GM18873 (cell line): Measurements from ENCODE around the gene FAM193B.
"Not testable (repeated sequence)": the region's sequence is repeated elsewhere in the genome, so short reads cannot be mapped to it uniquely, and the experiment has no call there.

ENCODE experiments used
- ATAC-seq: cut with Tn5 transposase; IDR thresholded peaks from one replicate; pipeline ENCODE4 v1.9.1; 2021; ENCODE audit warnings: mild to moderate bottlenecking, moderate library complexity, moderate number of reproducible peaks; ENCODE audit not compliant: unreplicated experiment, low FRiP score

The FAM193B gene

GRCh38 chr5:177490992-177491391, 63.4 kb downstream of the FAM193B start:
- no peak for ATAC-seq

GRCh38 chr5:177490311-177490991, 63.9 kb downstream of the FAM193B start:
- no peak for ATAC-seq

DNA sequence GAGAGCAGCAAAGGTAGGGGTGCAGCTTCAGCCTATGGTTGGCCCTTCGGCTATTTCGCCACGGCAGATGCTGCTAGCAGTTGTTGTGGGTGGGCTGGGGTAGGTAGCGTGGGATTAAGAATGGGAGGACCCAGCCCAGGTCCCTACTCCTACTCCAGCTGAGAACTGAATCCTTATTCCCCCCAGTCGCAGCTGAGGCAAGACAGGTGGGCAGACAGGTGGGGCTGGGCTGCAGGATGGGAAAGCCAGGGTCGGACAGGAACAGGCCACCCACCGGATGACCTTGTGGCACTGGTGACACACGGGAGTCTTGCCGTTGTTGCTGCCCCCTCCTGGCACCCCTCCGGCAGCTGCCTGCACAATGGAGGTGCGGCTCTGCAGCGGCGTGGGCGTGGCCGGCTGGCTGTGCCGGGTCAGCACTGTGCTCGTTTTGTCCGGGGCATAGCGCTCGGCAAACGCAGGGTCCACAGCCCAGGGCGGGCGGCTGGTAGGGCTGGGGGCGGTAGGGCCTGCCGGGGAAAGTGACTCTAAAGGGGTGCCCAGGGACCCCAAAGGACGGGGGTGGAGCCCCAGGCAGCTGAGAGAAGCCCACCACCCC, 65.1 kb downstream of the FAM193B start:
- no peak for ATAC-seq

DNA sequence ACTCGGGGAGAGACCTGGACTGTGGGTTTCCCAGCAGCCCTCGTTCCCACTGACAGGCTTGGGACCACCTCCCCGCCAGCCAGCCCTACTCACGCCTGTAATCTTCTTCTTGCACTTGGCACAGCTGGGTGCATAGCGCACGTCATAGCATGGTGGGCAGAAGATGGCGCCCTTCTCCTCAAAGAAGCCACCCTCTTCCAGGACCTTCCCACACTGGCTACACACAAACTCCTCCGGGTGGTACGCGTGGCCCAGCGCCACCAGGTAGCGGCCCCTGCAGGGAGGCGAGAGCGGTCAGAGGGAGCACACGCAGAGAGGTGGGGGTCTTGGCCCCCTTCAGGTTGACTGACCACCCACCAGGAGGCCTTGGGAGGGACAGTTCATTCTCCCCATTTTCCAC, 66.4 kb downstream of the FAM193B start:
- ATAC-seq = no peak

GRCh38 chr5:177487144-177487543, 67.2 kb downstream of the FAM193B start:
- no peak for ATAC-seq

DNA sequence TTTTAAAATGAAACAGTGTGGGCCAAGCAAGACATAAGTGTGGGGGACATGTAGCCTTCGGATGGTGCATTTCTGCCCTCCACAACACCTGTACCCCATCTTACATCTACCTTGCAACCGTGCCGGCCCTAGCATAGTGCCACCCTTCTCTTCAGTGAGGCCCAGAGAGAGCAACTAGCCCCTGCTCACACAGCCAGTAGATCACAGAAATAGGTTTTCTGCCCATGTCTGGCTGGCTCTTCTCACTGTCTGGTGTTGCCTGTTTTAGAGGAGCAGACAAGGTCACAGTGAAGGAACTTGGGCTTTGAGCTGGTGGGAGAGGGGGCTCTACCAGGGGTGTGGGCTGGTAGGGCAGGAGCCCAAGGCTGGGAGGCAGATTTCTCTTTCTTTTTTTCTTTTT, 68.1 kb downstream of the FAM193B start:
- ATAC-seq = no peak

- ATAC-seq = not testable (repeated sequence)
These were observed 68.6 kb downstream of the FAM193B start for GRCh38 chr5:177485753-177486152.

DNA sequence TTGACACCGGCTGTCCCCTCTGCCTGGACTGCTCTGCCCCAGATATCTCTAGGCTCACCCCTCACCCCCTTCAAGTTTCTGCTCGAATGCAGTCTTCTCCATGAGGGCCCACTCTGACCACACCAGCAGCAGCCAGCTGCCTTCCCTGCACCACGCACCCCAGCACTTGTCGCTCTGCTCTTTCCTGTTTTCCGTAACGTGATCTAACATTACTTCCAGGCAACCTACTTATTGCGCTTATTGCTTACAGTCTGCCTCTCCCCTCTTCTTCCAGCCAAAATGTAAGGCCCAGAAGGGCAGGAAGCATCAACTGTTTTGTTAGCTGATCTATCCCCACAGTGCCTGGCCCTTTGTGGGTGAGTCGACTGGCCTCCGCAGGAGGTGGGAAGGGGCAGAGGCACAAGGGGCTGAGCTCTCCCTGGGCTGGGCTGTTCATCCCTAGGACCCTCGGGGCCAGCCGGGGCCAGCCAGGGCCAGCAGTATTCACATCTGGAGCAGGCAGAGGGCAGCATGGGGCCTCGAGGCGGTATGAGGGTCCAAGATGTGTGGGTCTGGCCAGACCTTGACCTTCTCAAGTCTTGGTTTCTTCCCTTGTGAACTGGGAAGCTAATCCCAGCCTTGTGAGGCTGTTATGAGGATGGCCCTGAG, 69.3 kb downstream of the FAM193B start:
- no peak for ATAC-seq

GRCh38 chr5:177483994-177484901, 70.1 kb downstream of the FAM193B start:
- no peak for ATAC-seq

GRCh38 chr5:177483042-177483441, 71.3 kb downstream of the FAM193B start:
- ATAC-seq = no peak

GRCh38 chr5:177482359-177482795, 72.0 kb downstream of the FAM193B start:
- no peak for ATAC-seq

GRCh38 chr5:177479774-177480173, 74.6 kb downstream of the FAM193B start:
- no peak for ATAC-seq

DNA sequence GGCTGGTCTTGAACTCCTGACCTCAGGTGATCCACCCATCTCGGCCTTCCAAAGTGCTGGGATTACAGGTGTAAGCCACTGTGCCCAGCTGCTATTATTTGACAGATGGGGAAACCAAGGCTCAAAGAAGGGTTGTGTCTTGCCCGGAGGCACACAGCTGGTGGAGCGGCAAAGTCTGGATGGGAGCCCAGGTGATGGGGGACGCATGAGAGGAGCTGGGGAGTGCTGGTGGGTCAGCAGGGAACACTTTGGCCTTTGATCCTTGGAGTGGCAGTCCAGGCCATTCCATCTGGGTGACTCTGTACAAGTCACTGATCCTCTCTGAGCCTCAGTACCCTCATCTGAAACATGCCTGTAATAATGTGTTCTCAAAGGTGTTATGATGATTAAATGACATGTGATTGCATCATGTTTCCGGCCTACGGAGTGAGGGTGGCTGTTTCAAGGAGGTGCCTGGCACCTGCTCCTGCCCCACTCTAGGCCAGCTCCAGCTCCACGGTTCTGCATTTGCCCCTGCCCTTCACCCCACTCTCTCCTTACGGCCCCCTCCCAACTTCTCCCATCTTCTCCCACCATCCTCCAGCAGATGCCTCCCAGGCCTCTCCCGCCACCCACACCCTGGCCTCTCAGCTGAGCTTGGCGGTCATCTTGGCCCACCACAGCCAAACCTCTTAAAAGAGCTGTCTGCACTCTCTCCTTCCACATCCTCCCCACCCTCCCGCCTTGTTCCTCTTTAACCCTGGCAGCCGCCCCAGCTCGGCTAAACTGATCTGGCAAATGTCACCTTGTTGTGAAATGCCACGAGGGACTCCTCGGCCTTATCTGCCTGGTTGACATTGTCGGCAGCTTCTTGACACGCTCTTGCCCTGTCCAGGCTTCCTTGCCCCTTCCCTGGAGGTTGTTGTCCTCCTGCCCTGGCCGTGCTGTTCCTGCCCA, 75.4 kb downstream of the FAM193B start:
- ATAC-seq = no peak

DNA sequence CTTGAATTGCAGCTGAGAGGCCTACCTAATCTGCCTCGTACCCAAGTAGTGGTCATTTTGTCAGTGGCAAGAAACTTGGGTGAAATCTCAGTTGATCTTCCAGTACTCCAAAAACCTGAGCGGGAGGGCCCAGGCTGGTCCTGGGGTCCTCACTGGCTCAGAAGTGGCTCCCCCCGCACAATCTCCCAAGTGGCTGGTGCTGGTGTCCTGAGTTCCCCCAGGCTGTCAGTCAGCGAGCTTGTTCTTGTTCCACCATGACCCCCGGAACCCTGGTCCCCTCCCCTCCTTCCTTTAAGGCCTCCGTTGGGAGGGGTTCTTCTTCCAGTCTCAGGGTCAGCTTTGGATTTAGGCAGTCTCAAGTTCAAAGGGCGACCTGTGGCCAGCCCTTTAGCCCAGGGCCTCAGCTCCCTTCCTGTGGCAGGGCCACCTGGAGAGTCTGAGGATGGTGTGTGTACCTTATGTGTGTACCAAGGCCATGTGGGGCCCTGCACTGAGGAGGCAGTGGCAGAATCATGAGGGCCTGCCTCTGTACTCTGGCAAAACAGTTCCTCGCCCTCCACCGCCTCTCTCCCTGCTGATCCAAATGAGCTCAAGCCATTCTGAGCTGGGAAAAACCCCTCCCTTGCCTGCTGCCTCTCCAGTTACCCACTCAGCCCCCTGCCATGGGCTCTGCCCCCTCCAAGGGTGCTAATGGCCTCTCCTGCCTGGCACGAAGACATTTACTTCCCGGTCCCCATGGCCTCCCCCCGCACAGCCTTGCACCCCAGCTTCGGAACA, 76.5 kb downstream of the FAM193B start:
- no peak for ATAC-seq

DNA sequence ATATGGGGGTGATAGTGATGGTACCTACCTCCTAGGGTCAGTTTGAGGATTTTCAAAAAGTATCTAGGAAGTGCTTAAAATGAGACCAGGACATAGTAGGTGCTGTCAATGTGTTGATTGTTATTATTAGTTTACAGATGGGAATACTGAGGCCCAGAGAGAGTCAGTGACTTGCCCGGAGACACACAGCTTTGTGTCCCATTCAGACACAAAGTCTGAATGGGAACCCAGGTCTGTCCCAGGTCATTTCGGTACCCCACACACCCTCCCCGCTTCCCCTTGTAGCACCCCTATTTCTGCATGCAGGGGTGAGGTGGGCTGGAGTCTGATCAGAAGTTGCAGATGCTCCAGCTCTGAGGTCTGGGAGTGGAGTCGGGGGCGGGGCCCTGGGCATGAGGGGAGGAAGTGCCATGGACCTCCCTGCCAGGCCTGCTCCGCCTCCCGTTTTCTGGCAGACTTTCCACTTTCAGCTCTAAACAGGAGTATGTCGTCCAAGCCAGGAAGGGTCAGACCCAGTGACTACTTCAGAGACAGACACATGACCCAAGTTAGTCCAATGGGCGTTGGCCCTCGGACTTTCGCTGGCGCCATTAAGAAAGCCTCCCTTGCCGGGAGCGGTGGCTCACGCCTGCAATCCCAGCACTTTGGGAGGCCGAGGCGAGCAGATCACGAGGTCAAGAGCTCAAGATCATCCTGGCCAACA, 77.7 kb downstream of the FAM193B start:
- no peak for ATAC-seq

DNA sequence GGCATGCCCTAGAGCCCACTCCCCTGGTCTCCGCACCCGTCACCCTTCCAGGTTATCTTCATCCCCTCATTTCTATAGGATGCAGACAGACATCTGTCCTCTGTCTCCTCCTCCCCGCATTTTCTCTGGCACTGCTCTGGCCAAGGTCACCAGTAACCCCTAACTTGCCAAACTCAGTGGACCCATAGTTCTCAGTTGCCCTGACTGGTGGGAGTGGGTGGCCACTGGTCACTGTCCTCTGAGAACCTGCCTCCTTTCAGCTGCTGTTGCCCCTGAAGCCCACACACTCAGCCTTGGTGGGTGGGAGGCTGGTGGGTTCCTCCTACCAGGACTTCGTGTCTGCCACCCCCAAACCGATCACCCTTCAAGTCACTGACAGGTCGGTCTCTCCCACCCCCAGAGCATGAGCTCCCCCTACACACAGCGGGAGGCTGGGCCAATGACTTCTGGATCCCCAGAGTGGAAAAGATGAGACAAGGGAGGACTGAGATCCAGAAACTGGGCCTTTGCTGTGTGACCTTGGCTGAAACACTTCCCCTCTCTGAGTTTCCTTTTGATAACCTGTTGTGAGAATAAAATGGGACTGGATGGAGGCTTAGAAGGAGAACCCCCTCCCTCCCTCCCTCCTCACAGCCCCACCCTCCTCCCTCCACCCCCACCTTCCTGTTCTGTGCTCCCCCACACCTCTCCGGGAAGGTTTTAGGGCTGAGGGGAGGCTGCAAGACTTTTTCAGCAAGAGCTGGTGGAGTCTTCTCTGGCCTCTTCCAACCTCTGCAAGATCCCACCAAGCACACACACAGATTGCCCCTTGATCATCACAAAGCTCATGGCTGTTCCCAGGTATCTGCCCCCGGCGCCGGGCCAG, 78.6 kb downstream of the FAM193B start:
- ATAC-seq = no peak

GRCh38 chr5:177474846-177475562, 79.4 kb downstream of the FAM193B start:
- ATAC-seq = no peak
